Urinary bladder (tissue), 4 donors: ENCODE data around the gene EPB41L2. TPM values are rescaled to one million over a fixed set of nuclear protein-coding genes. Genes with fewer than 3 reads are reported as not detected.
"Not testable (repeated sequence)": the region's sequence is repeated elsewhere in the genome, so short reads cannot be mapped to it uniquely, and the experiment has no call there.

Source experiments
- DNase-seq: peaks from one replicate; pipeline ENCODE4 v3.0.0-alpha.2; 2015; ENCODE audit errors: extremely low spot score
- H3K27ac ChIP-seq: one replicate; pipeline ENCODE4 v1.5.1; 2013; ENCODE audit warnings: low read depth, mild to moderate bottlenecking, moderate library complexity
- H3K36me3 ChIP-seq: one replicate; pipeline ENCODE4 v1.6.1; 2013; ENCODE audit warnings: mild to moderate bottlenecking, moderate library complexity; ENCODE audit not compliant: insufficient read depth
- H3K4me1 ChIP-seq: one replicate; pipeline ENCODE4 v1.6.1; 2013; ENCODE audit warnings: mild to moderate bottlenecking, moderate library complexity; ENCODE audit not compliant: insufficient read depth
- H3K4me3 ChIP-seq: one replicate; pipeline ENCODE4 v1.5.1; 2013; ENCODE audit warnings: low read depth, low read length
- WGBS: extraction: QIAGEN DNeasy Blood & Tissue Kit; methylation state at CpG from one replicate; pipeline ENCODE4 v1.1.7; 2013; 5-methylcytosine and 5-hydroxymethylcytosine counted together
- polyA plus RNA-seq: library from polyadenylated mRNA; stranded (reverse); fragments of 200-250 nt; gene quantifications from one replicate; pipeline ENCODE4 v1.2.3, GENCODE V29; 2013
- total RNA-seq: library from RNA; depleted of rRNA; stranded (reverse); fragments of >200 nt; gene quantifications from one replicate; pipeline ENCODE4 v1.2.3, GENCODE V29; 2014
- donor health status: healthy with polysubstance abuse.
- donor health status: healthy.

Gene EPB41L2
- total and polyA plus RNA-seq, 2 donors: 47.3 to 386 TPM

DNA sequence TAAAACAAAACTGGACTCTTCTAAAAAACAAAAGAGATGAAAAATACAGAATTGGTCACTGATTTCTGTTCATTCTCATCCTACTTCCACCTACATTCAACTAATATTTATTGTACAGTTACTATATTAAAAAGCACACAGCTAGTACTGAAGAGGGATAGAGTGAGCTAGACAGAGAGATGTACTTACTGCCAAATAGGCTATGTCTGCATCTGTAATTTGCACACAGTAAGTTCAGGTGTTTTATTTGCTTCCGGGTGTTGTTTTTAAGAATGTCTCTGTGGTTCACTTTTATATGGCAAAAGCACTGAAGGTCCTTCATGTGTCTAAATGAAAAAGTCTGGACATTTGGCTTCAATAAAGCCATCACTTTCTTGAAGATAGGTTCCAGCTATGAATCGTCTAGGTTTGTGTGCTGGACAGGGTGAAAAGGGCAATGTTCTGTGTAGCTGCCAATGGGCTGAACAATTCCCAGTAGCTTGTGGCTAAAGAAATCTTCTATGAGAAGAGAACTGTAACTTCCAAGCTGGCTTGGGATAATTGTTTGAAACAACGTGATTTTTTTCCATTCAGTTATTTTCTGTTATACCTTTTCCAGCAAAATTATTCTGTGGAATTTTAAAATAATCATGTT is 47.3 kb downstream of the EPB41L2 start:
- Histone ChIP-seq H3K4me1 (no peaks in the 10 kb centered on the region), H3K36me3 (no peaks in the 10 kb centered on the region), H3K4me3 (no peak overlapping the region), H3K27ac (no peak overlapping the region)
- 30% methylated on average over 3 of the region's 3 CpGs for WGBS
- no peak for DNase-seq

GRCh38 chr6:131015025-131015591 is 47.9 kb downstream of the EPB41L2 start:
- Histone ChIP-seq H3K36me3 (no peaks in the 10 kb centered on the region), H3K4me1 (no peaks in the 10 kb centered on the region), H3K27ac (no peak overlapping the region), H3K4me3 (no peak overlapping the region)
- no peak for DNase-seq
- WGBS: 25% methylated on average over 4 of the region's 4 CpGs

DNA sequence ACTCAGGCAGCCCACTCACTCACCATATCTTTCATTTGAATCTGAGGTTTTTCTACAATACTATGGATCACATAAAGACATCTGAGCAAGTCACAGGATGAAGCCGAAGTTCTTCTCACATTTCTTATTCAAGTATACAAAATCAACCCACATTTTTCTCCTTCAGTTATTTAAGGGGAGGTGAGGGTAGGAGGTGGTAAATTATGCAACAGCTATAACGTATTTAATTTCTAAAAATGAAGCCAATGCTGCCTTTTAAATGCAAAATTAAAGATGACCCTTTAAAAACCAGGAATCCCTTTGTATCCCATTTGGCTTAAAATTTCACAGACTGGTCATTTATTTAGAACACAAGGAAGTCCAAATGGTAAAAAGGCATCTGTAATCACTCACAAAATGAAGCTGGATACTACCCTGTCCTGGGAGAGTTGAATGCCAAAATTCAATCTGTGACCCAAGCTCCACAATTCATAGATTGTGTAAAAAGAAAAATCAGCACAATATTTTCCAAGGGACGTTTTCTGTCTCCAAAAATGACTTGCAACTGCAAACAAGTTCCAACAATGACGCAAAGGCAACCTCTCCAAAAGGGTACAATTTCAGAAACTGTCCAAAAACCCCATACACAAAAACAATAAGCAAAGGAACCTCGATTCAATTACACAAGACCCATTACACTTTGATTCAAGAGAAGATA is 48.8 kb downstream of the EPB41L2 start:
- DNase-seq: no peak
- 47% methylated on average over 5 of the region's 5 CpGs for WGBS
- H3K4me1 ChIP-seq: no peaks in the 10 kb centered on the region
- no peak overlapping the region for H3K27ac ChIP-seq
- H3K4me3 ChIP-seq: no peak overlapping the region
- H3K36me3 ChIP-seq: no peaks in the 10 kb centered on the region

- Histone ChIP-seq H3K36me3 (no peaks in the 10 kb centered on the region), H3K4me3 (peak overlapping the region; percentile 16), H3K27ac (no peak overlapping the region), H3K4me1 (no peaks in the 10 kb centered on the region)
- no peak for DNase-seq
- WGBS: 21% methylated on average over 2 of the region's 2 CpGs
These were observed 49.5 kb downstream of the EPB41L2 start for GRCh38 chr6:131013495-131013894.

DNA sequence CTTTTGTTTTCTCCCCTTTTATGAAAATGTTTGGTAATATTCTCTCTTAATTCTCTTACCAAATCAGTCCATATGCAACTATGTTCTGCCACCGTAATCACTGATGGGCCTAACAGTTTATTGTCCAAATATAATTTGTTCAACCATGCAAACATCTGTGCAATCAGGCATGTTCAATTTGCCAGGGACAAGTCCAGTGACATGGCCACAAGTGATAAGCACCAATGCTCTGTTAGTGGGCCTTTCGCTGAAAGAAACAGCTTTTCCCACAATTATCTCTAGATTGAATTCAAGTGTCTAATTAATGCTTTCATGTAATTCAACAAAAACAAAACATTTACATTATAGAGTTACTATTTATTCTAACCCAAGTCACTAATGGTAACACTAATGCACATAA is 53.3 kb downstream of the EPB41L2 start:
- Histone ChIP-seq H3K4me3 (no peak overlapping the region), H3K4me1 (no peaks in the 10 kb centered on the region), H3K27ac (no peak overlapping the region), H3K36me3 (no peaks in the 10 kb centered on the region)
- no peak for DNase-seq
- WGBS: 96% methylated on average over 2 of the region's 2 CpGs

DNA sequence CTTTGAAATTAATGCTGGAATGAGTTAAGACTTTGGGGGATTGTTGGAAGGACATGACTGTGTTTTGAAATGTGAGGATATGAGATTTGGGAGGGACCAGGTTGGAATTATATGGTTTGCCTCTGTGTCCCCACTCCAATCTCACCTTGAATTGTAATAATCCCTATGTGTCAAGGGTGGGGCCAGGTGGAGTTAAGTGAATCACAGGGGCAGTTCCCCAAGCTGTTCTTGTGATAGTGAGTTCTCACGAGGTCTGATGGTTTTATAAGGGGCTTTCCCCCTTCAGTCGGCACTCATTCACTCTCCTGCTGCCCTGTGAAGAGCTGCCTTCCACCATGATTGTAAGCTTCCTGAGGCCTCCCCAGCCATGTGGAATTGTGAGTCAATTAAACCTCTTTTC is 54.1 kb downstream of the EPB41L2 start:
- not testable (repeated sequence) for DNase-seq, H3K4me1 ChIP-seq, H3K27ac ChIP-seq, H3K4me3 ChIP-seq, H3K36me3 ChIP-seq
- WGBS: 89% methylated on average over 2 of the region's 2 CpGs

- not testable (repeated sequence) for DNase-seq, H3K4me1 ChIP-seq, H3K36me3 ChIP-seq, H3K27ac ChIP-seq, H3K4me3 ChIP-seq
- WGBS: 90% methylated on average over 5 of the region's 5 CpGs
These were observed 55.1 kb downstream of the EPB41L2 start for GRCh38 chr6:131007964-131008363.

DNA sequence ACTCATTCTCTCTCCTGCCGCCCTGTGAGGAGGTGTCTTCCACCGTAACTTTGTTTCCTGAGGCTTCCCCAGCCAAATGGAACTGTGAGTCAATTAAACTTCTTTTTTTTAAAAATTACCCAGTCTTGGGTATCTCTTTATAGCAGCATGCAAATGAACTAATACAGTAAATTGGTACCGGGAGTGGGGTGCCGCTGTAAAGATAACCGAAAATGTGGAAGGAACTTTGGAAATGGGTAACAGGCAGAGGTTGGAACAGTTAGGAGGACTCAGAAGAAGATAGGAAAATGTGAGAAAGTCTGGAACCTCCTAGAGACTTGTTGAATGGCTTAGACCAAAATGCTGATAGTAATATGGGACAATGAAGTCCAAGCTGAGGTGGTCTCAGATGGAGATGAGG is 55.8 kb downstream of the EPB41L2 start:
- no peak for DNase-seq
- H3K27ac ChIP-seq: no peak overlapping the region
- WGBS: 99% methylated on average over 5 of the region's 5 CpGs
- no peaks in the 10 kb centered on the region for H3K36me3 ChIP-seq
- no peak overlapping the region for H3K4me3 ChIP-seq
- H3K4me1 ChIP-seq: peaks cover 1% of the 10 kb centered on the region

GRCh38 chr6:131005439-131006016 is 57.5 kb downstream of the EPB41L2 start:
- H3K4me1 ChIP-seq: peaks cover 1% of the 10 kb centered on the region
- no peak for DNase-seq
- H3K36me3 ChIP-seq: no peaks in the 10 kb centered on the region
- H3K4me3 ChIP-seq: no peak overlapping the region
- H3K27ac ChIP-seq: no peak overlapping the region
- WGBS: 52% methylated on average over 3 of the region's 3 CpGs

DNA sequence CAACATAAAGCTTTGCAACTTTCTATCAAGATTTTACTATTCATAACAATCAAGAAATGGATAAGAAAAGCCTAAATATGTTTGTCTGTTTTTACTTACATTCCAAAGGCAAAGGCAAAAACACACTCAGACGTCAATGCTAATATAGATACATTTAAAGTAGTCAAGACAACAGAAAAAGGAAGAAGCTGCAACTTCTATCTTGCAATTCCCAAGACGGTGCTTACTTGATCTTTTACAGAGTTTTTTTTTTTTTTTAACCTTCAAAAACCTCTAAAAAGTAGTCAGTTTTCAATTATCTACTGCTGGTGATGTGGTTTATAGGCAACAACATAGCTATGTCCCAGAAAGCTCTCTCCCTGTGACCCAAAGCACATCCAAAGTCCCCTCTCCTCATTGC is 58.1 kb downstream of the EPB41L2 start:
- DNase-seq: no peak
- 64% methylated on average over 2 of the region's 2 CpGs for WGBS
- Histone ChIP-seq H3K4me3 (no peak overlapping the region), H3K27ac (no peak overlapping the region), H3K36me3 (no peaks in the 10 kb centered on the region), H3K4me1 (peaks cover 1% of the 10 kb centered on the region)

GRCh38 chr6:131004387-131004755 is 58.7 kb downstream of the EPB41L2 start:
- Histone ChIP-seq H3K4me1 (peaks cover 1% of the 10 kb centered on the region), H3K36me3 (no peaks in the 10 kb centered on the region), H3K27ac (no peak overlapping the region), H3K4me3 (no peak overlapping the region)
- no peak for DNase-seq
- WGBS: 89% methylated on average over 1 of the region's 1 CpG

- no peak overlapping the region for H3K4me3 ChIP-seq
- peaks cover 1% of the 10 kb centered on the region for H3K4me1 ChIP-seq
- H3K36me3 ChIP-seq: no peaks in the 10 kb centered on the region
- 54% methylated on average over 5 of the region's 5 CpGs for WGBS
- no peak overlapping the region for H3K27ac ChIP-seq
- DNase-seq: no peak
These were observed 59.3 kb downstream of the EPB41L2 start for GRCh38 chr6:131003488-131004386.

GRCh38 chr6:131002661-131002980 is 60.4 kb downstream of the EPB41L2 start:
- Histone ChIP-seq H3K4me1 (peaks cover 1% of the 10 kb centered on the region), H3K36me3 (no peaks in the 10 kb centered on the region), H3K27ac (no peak overlapping the region), H3K4me3 (no peak overlapping the region)
- 44% methylated on average over 3 of the region's 3 CpGs for WGBS
- no peak for DNase-seq
